Neural cell (in vitro differentiated cells): ENCODE data around the gene TUBB4B. TPM values are rescaled to one million over a fixed set of nuclear protein-coding genes. Genes with fewer than 3 reads are reported as not detected.

ENCODE experiments used
- H2AFZ ChIP-seq: fragments of 200-600, 300-800 bp; sonication (generic), shearing (Covaris generic); 2 replicates; pipeline ENCODE4 v1.6.0; 2014; ENCODE audit warnings: low read depth, mild to moderate bottlenecking, antibody characterized with exemption, low read length, moderate library complexity
- H3F3A ChIP-seq: fragments of 200-600 bp; shearing (Covaris generic); 2 replicates; pipeline ENCODE4 v1.6.1; 2016; ENCODE audit warnings: mild to moderate bottlenecking, moderate library complexity, mixed read lengths, antibody characterized with exemption, low read length; ENCODE audit not compliant: insufficient read depth, poor library complexity, severe bottlenecking
- H3K27ac ChIP-seq: fragments of 200-600, 300-800 bp; sonication (generic), shearing (Covaris generic); 2 replicates; pipeline ENCODE4 v1.5.1; 2014; ENCODE audit warnings: mild to moderate bottlenecking, low read length, moderate library complexity
- H3K27me3 ChIP-seq: fragments of 300-800, 200-600 bp; sonication (generic), shearing (Covaris generic); 2 replicates; pipeline ENCODE4 v1.6.0; 2014; ENCODE audit warnings: mild to moderate bottlenecking, low read depth, low read length, moderate library complexity; ENCODE audit not compliant: insufficient read depth
- H3K36me3 ChIP-seq: fragments of 300-800, 200-600 bp; sonication (generic), shearing (Covaris generic); 2 replicates; pipeline ENCODE4 v1.5.1; 2014; ENCODE audit warnings: mild to moderate bottlenecking, antibody characterized with exemption, low read length, moderate library complexity; ENCODE audit not compliant: insufficient read depth
- H3K4me2 ChIP-seq: fragments of 300-800, 200-600 bp; sonication (generic), shearing (Covaris generic); 2 replicates; pipeline ENCODE4 v1.6.0; 2014; ENCODE audit warnings: mild to moderate bottlenecking, low read length
- H3K4me3 ChIP-seq: fragments of 300-800, 200-600 bp; sonication (generic), shearing (Covaris generic); 2 replicates; pipeline ENCODE4 v1.5.1; 2014; ENCODE audit warnings: mild to moderate bottlenecking, low read length, moderate library complexity
- H3K79me2 ChIP-seq: fragments of 200-600 bp; shearing (Covaris generic); replicated peaks from 2 replicates; pipeline ENCODE4 v1.6.0; 2014; ENCODE audit warnings: mild to moderate bottlenecking, low read length, moderate library complexity; ENCODE audit not compliant: insufficient read depth
- H3K9ac ChIP-seq: fragments of 300-800, 200-600 bp; sonication (generic), shearing (Covaris generic); 2 replicates; pipeline ENCODE4 v1.6.1; 2016; ENCODE audit warnings: mild to moderate bottlenecking, low read length, mixed read lengths
- H3K9me2 ChIP-seq: fragments of 200-600 bp; shearing (Covaris generic); 2 replicates; pipeline ENCODE4 v1.6.1; 2016; ENCODE audit warnings: mild to moderate bottlenecking, low read length, mixed read lengths; ENCODE audit not compliant: insufficient read depth
- H3K9me3 ChIP-seq: fragments of 200-600, 300-800 bp; sonication (generic), shearing (Covaris generic); 2 replicates; pipeline ENCODE4 v1.6.1; 2016; ENCODE audit warnings: mild to moderate bottlenecking, mixed run types, low read length, moderate library complexity, mixed read lengths
- H4K20me1 ChIP-seq: fragments of 200-600 bp; shearing (Covaris generic); 2 replicates; pipeline ENCODE4 v1.6.1; 2016; ENCODE audit warnings: mild to moderate bottlenecking, mixed run types; ENCODE audit not compliant: insufficient read depth
- EP300 ChIP-seq: fragments of 450-650 bp; conservative IDR thresholded peaks from 2 replicates; pipeline ENCODE4 v1.6.1; 2014; ENCODE audit warnings: antibody characterized with exemption, mild to moderate bottlenecking, moderate library complexity; ENCODE audit not compliant: poor library complexity, severe bottlenecking
- EZH2 ChIP-seq: fragments of 200-600, 300-800 bp; shearing (Covaris generic), sonication (generic); IDR thresholded peaks from 2 replicates; pipeline ENCODE4 v1.6.1; 2014; ENCODE audit warnings: antibody characterized with exemption, low read length, borderline replicate concordance, mild to moderate bottlenecking; ENCODE audit not compliant: insufficient read depth, poor library complexity, severe bottlenecking
- MXI1 ChIP-seq: fragments of 450-650 bp; conservative IDR thresholded peaks from 2 replicates; pipeline ENCODE4 v1.6.1; 2014; ENCODE audit warnings: antibody characterized with exemption, mild to moderate bottlenecking; ENCODE audit not compliant: poor library complexity, severe bottlenecking
- POLR2AphosphoS5 ChIP-seq: IDR thresholded peaks from 2 replicates; pipeline ENCODE4 v1.6.1; 2012
- RAD21 ChIP-seq: fragments of 450-650 bp; conservative IDR thresholded peaks from 2 replicates; pipeline ENCODE4 v1.6.1; 2014; ENCODE audit warnings: antibody characterized with exemption, mild to moderate bottlenecking, moderate library complexity
- SMC3 ChIP-seq: fragments of 450-650 bp; conservative IDR thresholded peaks from 2 replicates; pipeline ENCODE4 v1.6.1; 2014; ENCODE audit warnings: antibody characterized with exemption, mild to moderate bottlenecking, moderate library complexity; ENCODE audit not compliant: poor library complexity
- TAF1 ChIP-seq: IDR thresholded peaks from 2 replicates; pipeline ENCODE4 v1.6.1; 2012; ENCODE audit warnings: low read depth
- polyA plus RNA-seq: library from polyadenylated mRNA; depleted of rRNA; stranded (reverse); fragments of >200 nt; gene quantifications from 2 replicates; pipeline ENCODE4 v1.2.3, GENCODE V29; 2014
- TF ChIP-seq, protein P1 (sequence below): fragments of 450-650 bp; IDR thresholded peaks from 2 replicates; pipeline ENCODE4 v1.5.1; 2014; ENCODE audit warnings: antibody characterized with exemption, mild to moderate bottlenecking, moderate library complexity; ENCODE audit not compliant: poor library complexity, severe bottlenecking
- TF ChIP-seq, protein P2 (sequence below): IDR thresholded peaks from 2 replicates; pipeline ENCODE4 v1.6.1; 2012; ENCODE audit warnings: borderline replicate concordance

The TUBB4B gene
- polyA plus RNA-seq, 1 donor from 2014 or later, result 60.3 TPM

DNA sequence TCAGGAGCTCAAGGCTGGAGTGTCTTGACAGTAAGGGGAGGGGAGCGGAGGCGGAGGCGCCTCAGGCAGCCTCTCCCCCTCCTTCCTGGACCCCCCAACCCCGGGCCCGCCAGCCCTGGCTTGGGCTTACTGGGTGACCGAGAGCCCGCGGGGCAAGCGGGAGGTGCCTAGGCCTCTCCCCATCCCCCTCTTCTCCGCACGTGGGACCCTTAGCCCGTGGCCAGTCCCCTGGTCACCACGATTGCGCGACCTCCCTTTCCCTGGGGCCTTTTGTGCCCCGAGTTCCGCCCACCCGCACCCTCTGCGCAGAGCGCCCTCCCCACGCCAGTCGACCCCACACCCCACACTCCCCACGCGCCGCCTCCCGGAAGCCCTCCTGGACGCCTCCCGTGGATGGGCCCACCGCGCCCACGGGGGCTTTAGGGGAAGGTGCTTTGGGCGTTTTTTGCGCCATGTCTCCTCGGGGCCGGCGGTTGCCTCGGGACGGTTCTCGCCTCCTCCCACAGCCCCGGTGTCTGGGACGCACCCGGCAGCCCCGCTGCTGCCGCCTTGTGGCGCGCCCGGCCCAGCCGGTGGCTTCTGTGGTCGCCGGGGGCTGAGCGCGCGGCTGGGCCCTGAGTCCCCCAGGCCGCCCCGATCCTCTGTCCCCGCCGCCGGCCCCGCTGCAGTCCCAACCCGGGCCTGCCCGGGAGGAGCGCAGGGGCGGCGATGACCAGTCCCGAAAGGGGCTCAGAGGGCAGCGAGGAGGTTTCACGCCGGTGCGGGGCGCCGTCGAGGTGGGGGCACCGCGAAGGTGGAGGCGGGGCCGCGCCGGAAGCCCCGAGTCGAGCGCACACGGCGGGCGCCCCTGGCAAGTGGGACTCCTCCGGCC, 39.6 kb downstream of the TUBB4B start:
- TF ChIP-seq TAF1 (no peak), MXI1 (no peak), EZH2 (no peak), RAD21 (no peak), EP300 (no peak), POLR2AphosphoS5 (no peak)
- TF ChIP-seq, protein P1, sequence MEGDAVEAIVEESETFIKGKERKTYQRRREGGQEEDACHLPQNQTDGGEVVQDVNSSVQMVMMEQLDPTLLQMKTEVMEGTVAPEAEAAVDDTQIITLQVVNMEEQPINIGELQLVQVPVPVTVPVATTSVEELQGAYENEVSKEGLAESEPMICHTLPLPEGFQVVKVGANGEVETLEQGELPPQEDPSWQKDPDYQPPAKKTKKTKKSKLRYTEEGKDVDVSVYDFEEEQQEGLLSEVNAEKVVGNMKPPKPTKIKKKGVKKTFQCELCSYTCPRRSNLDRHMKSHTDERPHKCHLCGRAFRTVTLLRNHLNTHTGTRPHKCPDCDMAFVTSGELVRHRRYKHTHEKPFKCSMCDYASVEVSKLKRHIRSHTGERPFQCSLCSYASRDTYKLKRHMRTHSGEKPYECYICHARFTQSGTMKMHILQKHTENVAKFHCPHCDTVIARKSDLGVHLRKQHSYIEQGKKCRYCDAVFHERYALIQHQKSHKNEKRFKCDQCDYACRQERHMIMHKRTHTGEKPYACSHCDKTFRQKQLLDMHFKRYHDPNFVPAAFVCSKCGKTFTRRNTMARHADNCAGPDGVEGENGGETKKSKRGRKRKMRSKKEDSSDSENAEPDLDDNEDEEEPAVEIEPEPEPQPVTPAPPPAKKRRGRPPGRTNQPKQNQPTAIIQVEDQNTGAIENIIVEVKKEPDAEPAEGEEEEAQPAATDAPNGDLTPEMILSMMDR, result peak; percentile 48
- TF ChIP-seq, protein P2, sequence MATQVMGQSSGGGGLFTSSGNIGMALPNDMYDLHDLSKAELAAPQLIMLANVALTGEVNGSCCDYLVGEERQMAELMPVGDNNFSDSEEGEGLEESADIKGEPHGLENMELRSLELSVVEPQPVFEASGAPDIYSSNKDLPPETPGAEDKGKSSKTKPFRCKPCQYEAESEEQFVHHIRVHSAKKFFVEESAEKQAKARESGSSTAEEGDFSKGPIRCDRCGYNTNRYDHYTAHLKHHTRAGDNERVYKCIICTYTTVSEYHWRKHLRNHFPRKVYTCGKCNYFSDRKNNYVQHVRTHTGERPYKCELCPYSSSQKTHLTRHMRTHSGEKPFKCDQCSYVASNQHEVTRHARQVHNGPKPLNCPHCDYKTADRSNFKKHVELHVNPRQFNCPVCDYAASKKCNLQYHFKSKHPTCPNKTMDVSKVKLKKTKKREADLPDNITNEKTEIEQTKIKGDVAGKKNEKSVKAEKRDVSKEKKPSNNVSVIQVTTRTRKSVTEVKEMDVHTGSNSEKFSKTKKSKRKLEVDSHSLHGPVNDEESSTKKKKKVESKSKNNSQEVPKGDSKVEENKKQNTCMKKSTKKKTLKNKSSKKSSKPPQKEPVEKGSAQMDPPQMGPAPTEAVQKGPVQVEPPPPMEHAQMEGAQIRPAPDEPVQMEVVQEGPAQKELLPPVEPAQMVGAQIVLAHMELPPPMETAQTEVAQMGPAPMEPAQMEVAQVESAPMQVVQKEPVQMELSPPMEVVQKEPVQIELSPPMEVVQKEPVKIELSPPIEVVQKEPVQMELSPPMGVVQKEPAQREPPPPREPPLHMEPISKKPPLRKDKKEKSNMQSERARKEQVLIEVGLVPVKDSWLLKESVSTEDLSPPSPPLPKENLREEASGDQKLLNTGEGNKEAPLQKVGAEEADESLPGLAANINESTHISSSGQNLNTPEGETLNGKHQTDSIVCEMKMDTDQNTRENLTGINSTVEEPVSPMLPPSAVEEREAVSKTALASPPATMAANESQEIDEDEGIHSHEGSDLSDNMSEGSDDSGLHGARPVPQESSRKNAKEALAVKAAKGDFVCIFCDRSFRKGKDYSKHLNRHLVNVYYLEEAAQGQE, result no peak
- Histone ChIP-seq H3K27ac (no peak overlapping the region), H3K79me2 (no peaks in the 10 kb centered on the region), H2AFZ (no peak overlapping the region), H3K9ac (no peak overlapping the region), H3K9me3 (no peaks in the 10 kb centered on the region), H3K27me3 (peaks cover 18% of the 10 kb centered on the region), H3F3A (no peaks in the 10 kb centered on the region), H3K36me3 (no peaks in the 10 kb centered on the region), H3K4me3 (no peak overlapping the region), H4K20me1 (no peaks in the 10 kb centered on the region), H3K9me2 (no peaks in the 10 kb centered on the region), H3K4me2 (no peak overlapping the region)

- Histone ChIP-seq H3K27me3 (peaks cover 18% of the 10 kb centered on the region), H3K4me3 (no peak overlapping the region), H3K9me2 (no peaks in the 10 kb centered on the region), H3K27ac (no peak overlapping the region), H3K36me3 (no peaks in the 10 kb centered on the region), H3K9ac (no peak overlapping the region), H2AFZ (no peak overlapping the region), H3F3A (no peaks in the 10 kb centered on the region), H3K9me3 (no peaks in the 10 kb centered on the region), H3K4me2 (no peak overlapping the region), H3K79me2 (no peaks in the 10 kb centered on the region), H4K20me1 (no peaks in the 10 kb centered on the region)
- TF ChIP-seq EP300, result no peak
- TF ChIP-seq, protein P1, result no peak
- TF ChIP-seq, protein P2, result no peak
- TF ChIP-seq MXI1, result no peak
- TF ChIP-seq TAF1, result no peak
- no peak for TF ChIP-seq EZH2
- TF ChIP-seq SMC3, result no peak
- no peak for TF ChIP-seq RAD21
- TF ChIP-seq POLR2AphosphoS5, result no peak
These were observed 40.4 kb downstream of the TUBB4B start for GRCh38 chr9:137281345-137282116.
